ENCODE results near the gene CDH7.

Gene CDH7

GRCh38 chr18:65835881-65836280, 85.1 kb downstream of the CDH7 start:
- no peak overlapping the region for H3K4me3 ChIP-seq (ENCODE audit: low read depth, low read length)
- no peaks in the 10 kb centered on the region for H3K9me3 ChIP-seq (ENCODE audit: control insufficient read depth, insufficient read depth, low read length)
- no peaks in the 10 kb centered on the region for H3K36me3 ChIP-seq (ENCODE audit: control insufficient read depth, insufficient read depth, low read length)
- H3K9ac ChIP-seq (ENCODE audit: low read depth, low read length) = no peak overlapping the region
- no peaks in the 10 kb centered on the region for H3K4me1 ChIP-seq (ENCODE audit: control insufficient read depth, insufficient read depth, low read length)
- no peaks in the 10 kb centered on the region for H3K27me3 ChIP-seq (ENCODE audit: control insufficient read depth, insufficient read depth, low read length)

GRCh38 chr18:65846107-65846506, 95.3 kb downstream of the CDH7 start:
- Histone ChIP-seq H3K9me3 (ENCODE audit: control insufficient read depth, insufficient read depth, low read length) (no peaks in the 10 kb centered on the region), H3K4me3 (ENCODE audit: low read depth, low read length) (no peak overlapping the region), H3K9ac (ENCODE audit: low read depth, low read length) (no peak overlapping the region), H3K4me1 (ENCODE audit: control insufficient read depth, insufficient read depth, low read length) (no peaks in the 10 kb centered on the region), H3K36me3 (ENCODE audit: control insufficient read depth, insufficient read depth, low read length) (no peaks in the 10 kb centered on the region), H3K27me3 (ENCODE audit: control insufficient read depth, insufficient read depth, low read length) (no peaks in the 10 kb centered on the region)

GRCh38 chr18:65852273-65852672, 101.5 kb downstream of the CDH7 start:
- H3K4me1 ChIP-seq (ENCODE audit: control insufficient read depth, insufficient read depth, low read length) = no peaks in the 10 kb centered on the region
- no peaks in the 10 kb centered on the region for H3K9me3 ChIP-seq (ENCODE audit: control insufficient read depth, insufficient read depth, low read length)
- no peak overlapping the region for H3K4me3 ChIP-seq (ENCODE audit: low read depth, low read length)
- no peaks in the 10 kb centered on the region for H3K27me3 ChIP-seq (ENCODE audit: control insufficient read depth, insufficient read depth, low read length)
- H3K36me3 ChIP-seq (ENCODE audit: control insufficient read depth, insufficient read depth, low read length) = no peaks in the 10 kb centered on the region
- no peak overlapping the region for H3K9ac ChIP-seq (ENCODE audit: low read depth, low read length)

- no peaks in the 10 kb centered on the region for H3K9me3 ChIP-seq (ENCODE audit: control insufficient read depth, insufficient read depth, low read length)
- no peaks in the 10 kb centered on the region for H3K4me1 ChIP-seq (ENCODE audit: control insufficient read depth, insufficient read depth, low read length)
- no peak overlapping the region for H3K9ac ChIP-seq (ENCODE audit: low read depth, low read length)
- H3K27me3 ChIP-seq (ENCODE audit: control insufficient read depth, insufficient read depth, low read length) = no peaks in the 10 kb centered on the region
- H3K36me3 ChIP-seq (ENCODE audit: control insufficient read depth, insufficient read depth, low read length) = no peaks in the 10 kb centered on the region
- H3K4me3 ChIP-seq (ENCODE audit: low read depth, low read length) = no peak overlapping the region
Measured at GRCh38 chr18:65859075-65859474, 108.3 kb downstream of the CDH7 start.

GRCh38 chr18:65869527-65869926, 118.7 kb downstream of the CDH7 start:
- Histone ChIP-seq H3K27me3 (ENCODE audit: control insufficient read depth, insufficient read depth, low read length) (no peaks in the 10 kb centered on the region), H3K36me3 (ENCODE audit: control insufficient read depth, insufficient read depth, low read length) (no peaks in the 10 kb centered on the region)

GRCh38 chr18:65876310-65876709, 125.5 kb downstream of the CDH7 start:
- Histone ChIP-seq H3K4me1 (ENCODE audit: control insufficient read depth, insufficient read depth, low read length) (no peaks in the 10 kb centered on the region), H3K36me3 (ENCODE audit: control insufficient read depth, insufficient read depth, low read length) (no peaks in the 10 kb centered on the region), H3K9ac (ENCODE audit: low read depth, low read length) (no peak overlapping the region), H3K4me3 (ENCODE audit: low read depth, low read length) (no peak overlapping the region), H3K9me3 (ENCODE audit: control insufficient read depth, insufficient read depth, low read length) (no peaks in the 10 kb centered on the region), H3K27me3 (ENCODE audit: control insufficient read depth, insufficient read depth, low read length) (no peaks in the 10 kb centered on the region)

More at GRCh38 chr18:65869527-65869926, 118.7 kb downstream of the CDH7 start:
- no peak overlapping the region for H3K9ac ChIP-seq (ENCODE audit: low read depth, low read length)
- H3K4me3 ChIP-seq (ENCODE audit: low read depth, low read length) = no peak overlapping the region
- H3K9me3 ChIP-seq (ENCODE audit: control insufficient read depth, insufficient read depth, low read length) = no peaks in the 10 kb centered on the region
- no peaks in the 10 kb centered on the region for H3K4me1 ChIP-seq (ENCODE audit: control insufficient read depth, insufficient read depth, low read length)

- Histone ChIP-seq H3K4me1 (ENCODE audit: control insufficient read depth, insufficient read depth, low read length) (no peaks in the 10 kb centered on the region), H3K27me3 (ENCODE audit: control insufficient read depth, insufficient read depth, low read length) (peaks cover 14% of the 10 kb centered on the region), H3K9ac (ENCODE audit: low read depth, low read length) (no peak overlapping the region), H3K36me3 (ENCODE audit: control insufficient read depth, insufficient read depth, low read length) (no peaks in the 10 kb centered on the region), H3K9me3 (ENCODE audit: control insufficient read depth, insufficient read depth, low read length) (no peaks in the 10 kb centered on the region), H3K4me3 (ENCODE audit: low read depth, low read length) (no peak overlapping the region)
Measured at GRCh38 chr18:65897292-65897691, 146.5 kb downstream of the CDH7 start.

GRCh38 chr18:65901522-65901921, 150.7 kb downstream of the CDH7 start:
- H3K27me3 ChIP-seq (ENCODE audit: control insufficient read depth, insufficient read depth, low read length) = peaks cover 55% of the 10 kb centered on the region
- no peak overlapping the region for H3K4me3 ChIP-seq (ENCODE audit: low read depth, low read length)
- H3K9ac ChIP-seq (ENCODE audit: low read depth, low read length) = no peak overlapping the region
- H3K9me3 ChIP-seq (ENCODE audit: control insufficient read depth, insufficient read depth, low read length) = no peaks in the 10 kb centered on the region
- H3K36me3 ChIP-seq (ENCODE audit: control insufficient read depth, insufficient read depth, low read length) = no peaks in the 10 kb centered on the region
- peaks cover 5% of the 10 kb centered on the region for H3K4me1 ChIP-seq (ENCODE audit: control insufficient read depth, insufficient read depth, low read length)

GRCh38 chr18:65906621-65907034, 155.8 kb downstream of the CDH7 start:
- Histone ChIP-seq H3K27me3 (ENCODE audit: control insufficient read depth, insufficient read depth, low read length) (peaks cover 96% of the 10 kb centered on the region), H3K9ac (ENCODE audit: low read depth, low read length) (no peak overlapping the region), H3K9me3 (ENCODE audit: control insufficient read depth, insufficient read depth, low read length) (no peaks in the 10 kb centered on the region), H3K4me3 (ENCODE audit: low read depth, low read length) (no peak overlapping the region), H3K36me3 (ENCODE audit: control insufficient read depth, insufficient read depth, low read length) (no peaks in the 10 kb centered on the region), H3K4me1 (ENCODE audit: control insufficient read depth, insufficient read depth, low read length) (peaks cover 5% of the 10 kb centered on the region)

GRCh38 chr18:65907281-65907680, 156.5 kb downstream of the CDH7 start:
- Histone ChIP-seq H3K36me3 (ENCODE audit: control insufficient read depth, insufficient read depth, low read length) (no peaks in the 10 kb centered on the region), H3K27me3 (ENCODE audit: control insufficient read depth, insufficient read depth, low read length) (peaks cover 96% of the 10 kb centered on the region), H3K9ac (ENCODE audit: low read depth, low read length) (no peak overlapping the region), H3K4me3 (ENCODE audit: low read depth, low read length) (no peak overlapping the region), H3K9me3 (ENCODE audit: control insufficient read depth, insufficient read depth, low read length) (no peaks in the 10 kb centered on the region), H3K4me1 (ENCODE audit: control insufficient read depth, insufficient read depth, low read length) (peaks cover 5% of the 10 kb centered on the region)

- H3K4me3 ChIP-seq (ENCODE audit: low read depth, low read length) = no peak overlapping the region
- H3K9me3 ChIP-seq (ENCODE audit: control insufficient read depth, insufficient read depth, low read length) = no peaks in the 10 kb centered on the region
Measured at GRCh38 chr18:65919018-65919417, 168.2 kb downstream of the CDH7 start.

GRCh38 chr18:65919663-65920062, 168.9 kb downstream of the CDH7 start:
- no peaks in the 10 kb centered on the region for H3K36me3 ChIP-seq (ENCODE audit: control insufficient read depth, insufficient read depth, low read length)
- no peak overlapping the region for H3K9ac ChIP-seq (ENCODE audit: low read depth, low read length)
- no peaks in the 10 kb centered on the region for H3K27me3 ChIP-seq (ENCODE audit: control insufficient read depth, insufficient read depth, low read length)
- H3K9me3 ChIP-seq (ENCODE audit: control insufficient read depth, insufficient read depth, low read length) = no peaks in the 10 kb centered on the region
- H3K4me1 ChIP-seq (ENCODE audit: control insufficient read depth, insufficient read depth, low read length) = no peaks in the 10 kb centered on the region
- H3K4me3 ChIP-seq (ENCODE audit: low read depth, low read length) = no peak overlapping the region

More at GRCh38 chr18:65919018-65919417, 168.2 kb downstream of the CDH7 start:
- H3K27me3 ChIP-seq (ENCODE audit: control insufficient read depth, insufficient read depth, low read length) = no peaks in the 10 kb centered on the region
- H3K36me3 ChIP-seq (ENCODE audit: control insufficient read depth, insufficient read depth, low read length) = no peaks in the 10 kb centered on the region
- no peaks in the 10 kb centered on the region for H3K4me1 ChIP-seq (ENCODE audit: control insufficient read depth, insufficient read depth, low read length)
- no peak overlapping the region for H3K9ac ChIP-seq (ENCODE audit: low read depth, low read length)

- H3K4me1 ChIP-seq (ENCODE audit: control insufficient read depth, insufficient read depth, low read length) = no peaks in the 10 kb centered on the region
- H3K4me3 ChIP-seq (ENCODE audit: low read depth, low read length) = no peak overlapping the region
- H3K36me3 ChIP-seq (ENCODE audit: control insufficient read depth, insufficient read depth, low read length) = no peaks in the 10 kb centered on the region
- no peak overlapping the region for H3K9ac ChIP-seq (ENCODE audit: low read depth, low read length)
- H3K9me3 ChIP-seq (ENCODE audit: control insufficient read depth, insufficient read depth, low read length) = no peaks in the 10 kb centered on the region
- H3K27me3 ChIP-seq (ENCODE audit: control insufficient read depth, insufficient read depth, low read length) = no peaks in the 10 kb centered on the region
Measured at GRCh38 chr18:65922103-65922502, 171.3 kb downstream of the CDH7 start.
